K562 (cell line): Measurements from ENCODE around the gene JUN. TPM values are rescaled to one million over a fixed set of nuclear protein-coding genes. Genes with fewer than 3 reads are reported as not detected.

Experiments used
- BACH1 ChIP-seq: fragments of 200-800 bp; sonication (Bioruptor generic); IDR thresholded peaks from 2 replicates; pipeline ENCODE4 v1.6.1; 2016; ENCODE audit warnings: missing genetic modification characterization, missing compliant biosample characterization
- GATA2 ChIP-seq: sonication (generic); formaldehyde crosslinking; IDR thresholded peaks from 2 replicates; pipeline ENCODE4 v1.4.0; 2020; ENCODE audit warnings: mild to moderate bottlenecking, missing genetic modification reagents
- JUN ChIP-seq, 2 experiments: sonication (generic) in 1 of 2; formaldehyde crosslinking in 1 of 2; IDR thresholded peaks; 2 replicates each; pipeline versions ENCODE4 v1.6.1 to v1.8.0; 2012 to 2022; ENCODE audit warnings: borderline replicate concordance in 2 of 2, mild to moderate bottlenecking in 2 of 2, improper control_type of control experiment in 1 of 2, low read depth in 1 of 2, low read length in 1 of 2, missing genetic modification reagents in 1 of 2
- PRMT5 ChIP-seq: sonication (generic); formaldehyde crosslinking; IDR thresholded peaks from 2 replicates; pipeline ENCODE4 v1.5.0; 2020; ENCODE audit warnings: missing genetic modification reagents
- SAFB2 ChIP-seq: fragments of 200-400 bp; formaldehyde crosslinking; IDR thresholded peaks from 2 replicates; pipeline ENCODE4 v1.6.1; 2018; ENCODE audit warnings: borderline replicate concordance, low read length, low read depth, moderate library complexity; ENCODE audit not compliant: severe bottlenecking
- SMAD2 ChIP-seq: fragments of 150-350 bp; IDR thresholded peaks from 2 replicates; pipeline ENCODE4 v1.6.1; 2014; ENCODE audit warnings: low read depth, mild to moderate bottlenecking, low read length
- TBL1XR1 ChIP-seq, 2 experiments: IDR thresholded peaks; 2 replicates each; pipeline ENCODE4 v1.6.1; 2012; ENCODE audit warnings: improper control_type of control experiment in 2 of 2, low read length in 2 of 2, mild to moderate bottlenecking in 1 of 2
- ZBTB33 ChIP-seq: sonication (generic); formaldehyde crosslinking; IDR thresholded peaks from 2 replicates; pipeline ENCODE4 v1.8.1; 2023; ENCODE audit warnings: mild to moderate bottlenecking, missing genetic modification reagents
- ZNF184 ChIP-seq: sonication (generic); formaldehyde crosslinking; IDR thresholded peaks from 2 replicates; pipeline ENCODE4 v1.5.0; 2020; ENCODE audit warnings: missing genetic modification reagents
- ZNF609 ChIP-seq: sonication (generic); formaldehyde crosslinking; IDR thresholded peaks from 2 replicates; pipeline ENCODE4 v1.8.1; 2023; ENCODE audit warnings: missing genetic modification reagents, mild to moderate bottlenecking, borderline replicate concordance
- polyA plus RNA-seq, 8 experiments: library from polyadenylated mRNA; depleted of rRNA in 4 of 8; stranded (reverse) in 5 of 8; unstranded in 3 of 8; fragments of >200 nt; fragmentation: Nextera tagmentation in 2 of 8; fragmentation: Illumina TruSeq in 1 of 8; extraction: Ambion mirVana in 2 of 8; extraction: Trizol in 1 of 8; gene quantifications; 2 replicates each; pipeline versions ENCODE4 v1.2.1 to v1.2.3, GENCODE V29; 2011 to 2014; ENCODE audit warnings: inconsistent platforms in 1 of 8, missing spikeins in 1 of 8
- total RNA-seq, 7 experiments: library from RNA; depleted of rRNA in 6 of 7; stranded (reverse); fragments of >200 nt in 6 of 7; fragmentation: Illumina TruSeq in 2 of 7; extraction: Trizol in 2 of 7; gene quantifications; 2 replicates each; pipeline versions ENCODE4 v1.2.1 to v1.2.3, GENCODE V29; 2011 to 2021; ENCODE audit warnings: low replicate concordance in 1 of 7
- TF ChIP-seq, protein P1 (sequence below): fragments of 250-450 bp; sonication (Bioruptor Pico); IDR thresholded peaks from 2 replicates; pipeline ENCODE4 v1.5.0; 2020; ENCODE audit warnings: mild to moderate bottlenecking

Gene JUN
- total and polyA plus RNA-seq, 9 of the 15 experiments (the other 6 are each of a cell fraction or from before 2014, with no cell fraction given) = 0.32 to 23.4 (median 4.0) TPM

DNA sequence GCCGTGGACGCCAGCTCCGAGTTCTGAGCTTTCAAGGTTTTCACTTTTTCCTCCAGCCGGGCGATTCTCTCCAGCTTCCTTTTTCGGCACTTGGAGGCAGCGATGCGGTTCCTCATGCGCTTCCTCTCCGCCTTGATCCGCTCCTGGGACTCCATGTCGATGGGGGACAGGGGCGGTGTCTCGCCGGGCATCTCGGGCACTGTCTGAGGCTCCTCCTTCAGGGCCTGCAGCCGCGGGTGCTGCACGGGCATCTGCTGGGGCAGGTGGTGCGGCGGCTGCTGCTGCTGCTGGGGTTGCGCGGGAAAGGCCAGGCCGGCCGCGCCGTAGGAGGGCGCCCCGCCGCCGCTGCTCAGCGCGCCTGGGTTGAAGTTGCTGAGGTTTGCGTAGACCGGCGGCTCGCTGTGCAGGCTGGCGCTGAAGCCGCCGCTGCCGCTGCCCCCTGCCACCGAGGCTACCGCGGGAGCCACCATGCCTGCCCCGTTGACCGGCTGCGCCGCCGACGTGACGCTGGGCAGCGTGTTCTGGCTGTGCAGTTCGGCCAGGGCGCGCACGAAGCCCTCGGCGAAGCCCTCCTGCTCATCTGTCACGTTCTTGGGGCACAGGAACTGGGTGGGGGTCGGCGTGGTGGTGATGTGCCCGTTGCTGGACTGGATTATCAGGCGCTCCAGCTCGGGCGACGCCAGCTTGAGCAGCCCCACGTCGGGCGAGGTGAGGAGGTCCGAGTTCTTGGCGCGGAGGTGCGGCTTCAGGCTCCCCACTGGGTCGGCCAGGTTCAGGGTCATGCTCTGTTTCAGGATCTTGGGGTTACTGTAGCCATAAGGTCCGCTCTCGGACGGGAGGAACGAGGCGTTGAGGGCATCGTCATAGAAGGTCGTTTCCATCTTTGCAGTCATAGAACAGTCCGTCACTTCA is 1.4 kb downstream of the JUN start (continued):
- TF ChIP-seq ZNF609 = peak; percentile 93
- peak; percentile 61; the same call in 1 of the 2 replicates for TF ChIP-seq PRMT5 (CRISPR knock-in tag)
- TF ChIP-seq SMAD2 = no peak
- no peak for TF ChIP-seq BACH1 (tag)
- TF ChIP-seq GATA2 (CRISPR knock-in tag) = no peak
- no peak for TF ChIP-seq TBL1XR1 (IDR thresholded peaks at IDR 0.05; ENCODE audit: low read length in 2 of 2)
- TF ChIP-seq, protein P1, sequence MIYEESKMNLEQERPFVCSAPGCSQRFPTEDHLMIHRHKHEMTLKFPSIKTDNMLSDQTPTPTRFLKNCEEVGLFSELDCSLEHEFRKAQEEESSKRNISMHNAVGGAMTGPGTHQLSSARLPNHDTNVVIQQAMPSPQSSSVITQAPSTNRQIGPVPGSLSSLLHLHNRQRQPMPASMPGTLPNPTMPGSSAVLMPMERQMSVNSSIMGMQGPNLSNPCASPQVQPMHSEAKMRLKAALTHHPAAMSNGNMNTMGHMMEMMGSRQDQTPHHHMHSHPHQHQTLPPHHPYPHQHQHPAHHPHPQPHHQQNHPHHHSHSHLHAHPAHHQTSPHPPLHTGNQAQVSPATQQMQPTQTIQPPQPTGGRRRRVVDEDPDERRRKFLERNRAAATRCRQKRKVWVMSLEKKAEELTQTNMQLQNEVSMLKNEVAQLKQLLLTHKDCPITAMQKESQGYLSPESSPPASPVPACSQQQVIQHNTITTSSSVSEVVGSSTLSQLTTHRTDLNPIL (CRISPR knock-in tag) = no peak
- peak; percentile 100 for TF ChIP-seq SAFB2
- TF ChIP-seq JUN (IDR thresholded peaks at IDR 0.05; ENCODE audit: borderline replicate concordance, low read depth, low read length) = no peak
- TF ChIP-seq JUN (CRISPR knock-in tag; IDR thresholded peaks at IDR 0.05; ENCODE audit: borderline replicate concordance) = peak; percentile 25; the same call in 1 of the 2 replicates
- 0 out of 2 replicates have a peak, but pooled peaks have one; percentile 10 for TF ChIP-seq ZBTB33
- TF ChIP-seq ZNF184 (CRISPR knock-in tag) = no peak
